NCI-H1092 treated with DMSO at 0.1 percent for 48 hours (cell line): ENCODE results near the gene ZW10.
"Not testable (repeated sequence)": the region's sequence is repeated elsewhere in the genome, so short reads cannot be mapped to it uniquely, and the experiment has no call there.

ENCODE experiments used
- DNase-seq: peaks from one replicate; lab custom pipeline; 2025; lab: John Stamatoyannopoulos, UW

ZW10 gene, protein sequence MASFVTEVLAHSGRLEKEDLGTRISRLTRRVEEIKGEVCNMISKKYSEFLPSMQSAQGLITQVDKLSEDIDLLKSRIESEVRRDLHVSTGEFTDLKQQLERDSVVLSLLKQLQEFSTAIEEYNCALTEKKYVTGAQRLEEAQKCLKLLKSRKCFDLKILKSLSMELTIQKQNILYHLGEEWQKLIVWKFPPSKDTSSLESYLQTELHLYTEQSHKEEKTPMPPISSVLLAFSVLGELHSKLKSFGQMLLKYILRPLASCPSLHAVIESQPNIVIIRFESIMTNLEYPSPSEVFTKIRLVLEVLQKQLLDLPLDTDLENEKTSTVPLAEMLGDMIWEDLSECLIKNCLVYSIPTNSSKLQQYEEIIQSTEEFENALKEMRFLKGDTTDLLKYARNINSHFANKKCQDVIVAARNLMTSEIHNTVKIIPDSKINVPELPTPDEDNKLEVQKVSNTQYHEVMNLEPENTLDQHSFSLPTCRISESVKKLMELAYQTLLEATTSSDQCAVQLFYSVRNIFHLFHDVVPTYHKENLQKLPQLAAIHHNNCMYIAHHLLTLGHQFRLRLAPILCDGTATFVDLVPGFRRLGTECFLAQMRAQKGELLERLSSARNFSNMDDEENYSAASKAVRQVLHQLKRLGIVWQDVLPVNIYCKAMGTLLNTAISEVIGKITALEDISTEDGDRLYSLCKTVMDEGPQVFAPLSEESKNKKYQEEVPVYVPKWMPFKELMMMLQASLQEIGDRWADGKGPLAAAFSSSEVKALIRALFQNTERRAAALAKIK

DNA sequence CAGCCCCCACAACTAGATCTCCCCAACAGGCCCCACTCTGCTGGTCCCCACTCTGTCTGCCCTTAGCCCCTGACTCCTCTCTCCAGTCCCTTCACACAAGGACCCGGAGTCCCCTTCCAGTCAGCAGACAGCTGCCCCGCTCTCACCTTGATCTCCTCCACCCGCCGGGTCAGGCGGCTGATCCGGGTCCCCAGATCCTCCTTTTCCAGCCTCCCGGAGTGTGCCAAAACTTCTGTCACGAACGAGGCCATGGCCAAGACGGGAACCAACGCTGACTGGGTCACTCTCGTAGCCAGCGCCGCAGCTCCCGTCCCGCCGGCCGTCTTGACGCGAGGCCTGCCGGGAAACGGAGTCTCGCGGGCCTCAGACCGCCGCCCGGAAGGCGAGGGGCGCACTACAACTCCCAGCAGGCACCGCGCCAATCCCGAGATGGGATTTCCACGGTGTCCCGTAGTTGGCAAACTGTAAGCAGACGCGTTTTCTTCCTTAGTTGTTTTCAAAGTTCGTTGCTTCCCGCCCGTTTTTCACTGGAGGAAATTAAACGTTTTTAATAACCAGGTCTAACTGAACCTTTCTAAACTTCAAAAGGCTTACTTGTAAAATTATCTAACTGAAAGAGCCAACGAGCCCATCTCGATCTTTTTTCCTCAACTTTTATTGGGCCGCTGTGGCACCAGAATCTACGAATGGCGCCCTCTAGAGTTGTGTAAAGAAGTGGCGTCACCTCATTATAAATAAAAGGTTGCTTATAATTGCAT, at the start of gene ZW10:
Gene ZW10, minus strand, starts transcription at position 277 of the 758 bp plus-strand sequence. Its CDS starts 26 bp downstream, at position 251.
- peak; percentile 96 for DNase-seq

DNA sequence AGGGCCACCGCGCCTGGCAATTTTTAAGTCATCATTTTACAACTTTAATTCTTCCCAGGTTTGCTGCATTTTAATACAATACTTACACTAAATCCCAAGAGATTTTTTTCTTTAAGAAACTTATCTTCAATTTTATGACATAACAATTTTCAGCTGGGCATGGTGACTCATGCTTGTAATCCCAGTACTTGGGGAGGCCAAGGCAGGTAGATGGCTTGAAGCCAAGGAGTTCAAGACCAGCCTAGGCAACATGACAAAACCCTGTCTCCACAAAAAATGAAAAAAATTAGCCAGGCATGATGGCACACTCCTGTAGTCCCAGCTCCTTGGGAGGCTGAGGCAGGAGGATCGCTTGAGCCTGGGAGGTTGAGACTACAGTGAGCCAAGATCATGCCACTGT, 44.9 kb upstream of the ZW10 start:
- DNase-seq = no peak

DNA sequence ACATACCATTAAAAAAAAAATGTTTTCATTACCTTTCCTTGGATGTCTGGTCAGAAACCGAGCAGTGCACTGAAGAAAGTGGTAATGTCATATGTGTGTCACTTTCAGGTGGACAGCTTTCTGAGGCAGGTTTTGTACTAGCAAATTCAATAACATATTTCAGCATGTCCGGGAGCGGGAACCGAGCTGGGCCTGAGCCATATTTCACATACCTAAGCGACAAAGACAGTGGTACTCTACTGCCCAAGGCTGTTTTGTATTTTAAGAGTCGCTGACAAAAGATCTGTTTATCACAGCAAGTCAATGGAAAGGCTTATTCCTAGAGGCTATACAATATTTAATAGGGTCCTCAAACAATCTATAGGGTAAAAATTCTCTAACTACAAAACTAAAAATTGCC, 44.1 kb upstream of the ZW10 start:
- DNase-seq = no peak

DNA sequence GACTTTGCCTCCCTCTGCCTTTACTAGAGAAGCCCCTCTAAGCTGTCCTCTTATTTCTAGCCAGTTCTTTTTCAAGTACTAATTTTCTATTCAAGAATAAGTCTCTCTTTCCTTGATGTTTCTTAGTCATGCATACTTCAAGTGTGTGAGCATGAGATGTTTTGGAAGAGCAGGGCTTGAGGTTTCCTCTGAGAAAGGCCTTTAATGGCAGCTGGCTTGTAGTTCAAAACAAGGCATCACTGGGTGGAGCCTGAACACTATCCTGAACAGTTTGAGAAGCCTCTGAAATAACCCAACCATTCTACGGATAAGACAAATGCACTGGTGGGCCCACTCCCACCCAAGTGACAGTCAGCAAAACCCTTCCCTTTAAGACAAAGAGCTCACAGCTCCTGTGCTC, 43.7 kb upstream of the ZW10 start:
- DNase-seq = no peak

DNA sequence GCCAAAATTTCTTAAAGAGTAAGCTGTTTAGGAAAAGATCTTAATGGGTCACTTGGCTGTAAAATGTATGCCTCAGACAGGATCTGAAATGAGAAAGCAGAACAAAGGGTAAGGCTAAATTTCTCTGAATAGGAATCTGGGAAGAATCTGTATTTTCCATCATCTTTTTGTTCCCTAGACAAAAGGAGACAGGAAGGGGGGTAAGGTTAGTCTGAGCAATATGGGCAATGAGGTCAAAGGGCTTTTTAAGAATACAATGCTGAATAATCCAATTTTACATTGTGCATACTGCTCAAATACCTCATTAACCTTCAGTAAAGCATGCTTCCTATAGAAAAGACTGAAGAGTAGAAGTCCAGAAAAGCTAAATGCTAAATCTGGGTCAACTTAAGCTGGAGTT, 40.7 kb upstream of the ZW10 start:
- no peak for DNase-seq

DNA sequence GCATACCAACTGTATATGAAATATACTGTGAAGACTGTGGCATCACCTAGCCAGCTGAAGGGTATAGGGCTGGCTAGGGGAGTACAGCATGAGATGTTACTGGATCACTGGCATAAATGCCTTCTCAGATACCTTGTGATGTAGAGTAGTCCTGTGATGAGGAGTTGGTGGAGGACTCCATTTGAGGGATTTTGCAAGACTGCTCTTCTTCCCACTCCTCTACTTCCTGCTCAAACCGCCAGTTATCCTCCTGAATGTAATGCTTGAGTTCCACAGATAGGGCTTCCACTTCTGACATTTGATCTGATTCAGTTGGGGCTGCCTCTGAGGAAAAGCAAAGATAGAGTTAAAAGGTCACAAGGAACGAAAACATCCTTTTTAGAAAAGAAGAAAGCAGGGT, 35.4 kb upstream of the ZW10 start:
- DNase-seq = no peak

DNA sequence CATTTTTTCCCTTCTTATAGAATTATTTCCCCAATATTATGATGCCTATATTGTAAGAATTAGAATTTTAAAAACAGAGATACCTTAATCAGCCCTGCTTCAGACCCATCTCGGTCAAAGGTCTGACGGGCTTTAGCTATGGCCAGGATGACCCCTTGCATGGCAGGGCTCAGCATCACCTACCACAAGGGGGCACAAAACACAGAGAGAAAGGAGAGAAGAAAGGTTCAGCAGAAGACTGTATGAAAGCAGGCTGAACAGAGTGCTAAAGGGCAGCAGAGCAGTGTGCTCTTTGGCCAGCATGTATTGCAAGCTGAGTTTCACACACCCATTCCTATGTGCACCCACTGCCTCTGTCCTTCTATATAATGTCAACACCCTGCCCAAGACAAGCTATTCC, 32.9 kb upstream of the ZW10 start:
- peak; percentile 42 for DNase-seq

DNA sequence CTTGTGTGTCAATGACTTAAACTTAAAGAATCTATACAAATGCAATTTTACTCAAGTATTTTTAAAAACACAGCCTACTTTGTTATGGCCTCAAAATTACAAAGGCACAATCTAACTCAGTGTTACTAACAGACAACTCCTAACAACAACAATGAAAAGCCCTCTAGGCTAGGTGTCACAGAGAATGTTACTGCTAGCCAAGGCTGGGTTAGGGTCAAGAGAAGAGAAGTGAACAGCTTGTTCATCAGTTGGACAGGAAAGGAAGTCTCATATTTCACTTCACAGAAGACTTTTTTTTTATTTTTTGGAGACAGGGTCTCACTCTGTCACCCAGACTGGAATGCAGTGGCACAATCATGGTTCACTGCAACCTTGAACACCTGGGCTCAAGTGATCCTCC, 32.1 kb upstream of the ZW10 start:
- no peak for DNase-seq

DNA sequence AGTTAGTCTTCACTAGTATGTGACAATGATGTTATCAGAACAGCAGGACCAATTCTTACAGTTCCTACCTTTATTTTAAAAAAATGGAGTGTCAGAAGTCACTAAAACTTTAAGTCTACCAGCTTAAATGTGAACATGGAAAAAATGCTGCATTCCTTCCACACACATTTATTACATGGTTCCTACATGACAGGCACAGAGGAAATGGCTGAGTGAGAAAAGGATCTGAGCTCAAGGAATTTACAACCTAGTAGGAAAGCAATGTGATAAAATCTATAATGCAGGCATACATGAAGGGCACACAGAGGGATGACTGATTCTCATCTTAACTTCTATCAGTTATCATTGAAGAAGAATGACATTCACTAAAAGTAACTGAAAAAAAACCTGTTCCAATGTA, 29.1 kb upstream of the ZW10 start:
- no peak for DNase-seq

DNA sequence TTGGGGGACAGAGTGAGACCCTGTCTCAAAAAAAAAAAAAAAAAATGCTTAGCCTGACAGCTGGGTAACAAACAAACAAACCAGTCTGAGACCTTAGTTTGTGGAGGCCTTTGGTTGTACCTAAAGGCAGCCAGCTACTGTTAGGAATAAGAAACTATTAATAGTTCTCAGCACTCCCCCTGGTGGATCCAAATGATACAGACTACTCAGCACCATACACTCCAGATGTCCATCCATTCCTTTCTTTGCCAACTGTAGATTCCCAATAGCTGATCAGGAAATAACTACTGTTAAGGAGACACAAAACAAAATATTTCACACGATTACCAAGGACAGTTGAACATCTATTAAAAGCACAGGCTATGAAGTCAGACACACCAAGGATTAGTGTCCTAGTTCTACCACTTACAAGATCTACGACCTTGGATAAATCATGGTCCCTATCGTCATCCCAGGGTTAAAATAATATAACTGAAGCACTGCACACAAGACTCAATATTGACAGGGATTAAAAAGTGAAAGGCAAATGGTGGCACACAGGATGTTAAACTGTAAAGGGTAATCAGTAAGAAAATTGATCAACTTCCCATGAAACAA, 23.3 kb upstream of the ZW10 start:
- DNase-seq = peak; percentile 44

DNA sequence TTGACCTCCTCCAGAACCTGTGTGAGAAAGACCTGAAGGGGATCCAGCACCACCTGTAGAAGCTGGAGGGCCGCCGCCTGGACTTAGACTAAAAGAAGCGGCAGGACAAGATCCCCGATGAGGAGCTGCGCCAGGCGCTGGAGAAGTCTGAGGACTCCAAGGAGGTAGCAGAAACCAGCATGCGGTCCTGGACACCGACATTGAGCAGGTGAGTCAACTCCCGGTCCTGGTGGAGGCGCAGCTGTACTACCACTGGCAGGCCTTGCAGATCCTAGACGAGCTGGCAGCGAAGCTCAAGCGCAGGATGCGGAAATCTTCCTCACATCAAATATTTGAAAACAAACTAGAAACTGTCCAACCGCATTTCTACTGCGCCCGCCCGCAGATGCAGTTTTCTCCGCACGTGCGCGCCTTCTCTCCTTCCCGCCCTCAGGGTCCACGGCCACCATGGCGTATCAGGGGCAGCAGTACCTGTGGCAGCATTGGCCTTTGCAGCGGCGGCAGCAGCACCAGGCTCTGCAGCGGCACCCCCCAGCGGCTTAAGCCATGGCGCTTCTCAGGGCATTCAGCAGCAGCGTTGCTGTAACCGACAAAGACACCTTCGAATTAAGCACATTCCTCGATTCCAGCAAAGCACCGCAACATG, 16.3 kb upstream of the ZW10 start:
- DNase-seq = no peak

DNA sequence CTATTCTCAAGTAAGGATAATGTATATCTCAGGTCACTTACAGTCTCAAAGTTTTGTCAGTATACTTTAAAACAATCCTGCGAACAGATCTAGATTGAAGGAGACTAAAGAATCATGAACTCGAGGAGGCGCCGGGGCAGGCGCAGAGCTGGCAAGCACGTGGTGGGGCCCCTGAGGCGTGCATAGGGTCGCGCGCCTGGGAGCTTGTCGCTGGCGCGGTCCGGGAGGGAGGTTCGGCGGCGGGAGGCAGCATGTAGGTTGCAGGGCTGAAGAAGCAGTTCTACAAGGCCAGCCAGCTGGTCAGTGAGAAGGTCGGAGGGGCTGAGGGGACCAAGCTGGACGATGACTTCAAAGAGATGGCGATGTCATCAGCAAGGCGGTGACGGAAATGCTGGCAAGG, 15.5 kb upstream of the ZW10 start:
- not testable (repeated sequence) for DNase-seq

DNA sequence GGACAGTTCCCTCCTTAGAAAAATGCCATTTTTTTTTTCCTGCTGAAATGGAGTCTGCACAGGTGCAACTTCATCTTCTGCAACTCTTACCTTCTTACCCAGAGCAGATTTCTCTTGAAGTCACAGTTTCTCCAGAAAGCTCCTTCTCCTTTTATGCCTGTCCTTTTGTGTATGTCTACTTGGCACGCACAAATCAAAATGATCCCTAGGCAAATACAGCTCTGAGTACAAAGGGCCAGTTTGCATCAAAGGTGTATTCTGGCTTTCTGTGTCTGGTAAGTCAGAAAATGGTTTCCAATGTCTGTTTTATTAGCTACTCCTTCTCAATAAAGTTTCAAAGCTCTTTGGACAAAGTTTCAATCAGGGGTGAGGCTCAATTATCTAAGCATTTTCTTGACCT, 8.6 kb upstream of the ZW10 start:
- DNase-seq = no peak

DNA sequence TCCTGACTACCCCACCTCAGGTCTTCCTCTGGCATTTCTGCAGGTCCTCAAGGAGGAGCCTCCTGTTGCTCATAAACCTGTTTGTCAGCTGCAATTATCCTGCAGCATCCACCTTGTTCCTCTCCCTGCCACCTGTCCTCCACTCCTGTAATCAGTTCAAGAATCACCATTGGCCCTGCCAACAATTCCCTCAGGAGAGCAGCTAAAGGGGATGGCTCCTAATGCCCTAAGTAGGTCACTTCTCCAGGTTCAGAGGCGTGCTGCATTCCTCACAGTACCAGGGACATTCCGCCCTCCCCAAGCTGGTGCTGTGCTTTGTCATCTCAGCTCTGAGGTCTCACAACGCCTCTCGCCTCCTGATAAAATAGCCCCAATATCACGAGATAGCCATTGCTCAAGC, 8.2 kb upstream of the ZW10 start:
- DNase-seq = no peak

DNA sequence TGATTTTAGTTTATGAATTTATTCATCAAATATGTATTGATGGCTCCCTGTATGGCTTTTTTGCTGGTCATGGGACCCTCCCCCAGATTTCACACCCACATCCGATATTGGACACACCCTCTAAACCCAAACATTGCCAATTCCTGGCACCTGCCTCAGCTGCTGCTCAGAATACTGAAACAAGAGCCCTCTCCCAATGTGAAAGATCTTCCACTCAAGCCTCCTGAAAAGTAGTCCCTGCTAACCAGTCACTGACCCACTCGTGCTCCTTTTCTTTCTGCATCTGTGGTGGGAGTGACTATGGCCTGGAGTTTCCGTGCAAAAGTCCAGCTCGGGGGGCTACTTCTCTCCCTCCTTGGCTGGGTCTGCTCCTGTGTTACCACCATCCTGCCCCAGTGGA, 6.0 kb upstream of the ZW10 start, which contains the start of gene CLDN25:
Gene CLDN25, plus strand, starts transcription at position 301 of the 400 bp plus-strand sequence. Its CDS starts 0 bp downstream, at position 301.
- no peak for DNase-seq

DNA sequence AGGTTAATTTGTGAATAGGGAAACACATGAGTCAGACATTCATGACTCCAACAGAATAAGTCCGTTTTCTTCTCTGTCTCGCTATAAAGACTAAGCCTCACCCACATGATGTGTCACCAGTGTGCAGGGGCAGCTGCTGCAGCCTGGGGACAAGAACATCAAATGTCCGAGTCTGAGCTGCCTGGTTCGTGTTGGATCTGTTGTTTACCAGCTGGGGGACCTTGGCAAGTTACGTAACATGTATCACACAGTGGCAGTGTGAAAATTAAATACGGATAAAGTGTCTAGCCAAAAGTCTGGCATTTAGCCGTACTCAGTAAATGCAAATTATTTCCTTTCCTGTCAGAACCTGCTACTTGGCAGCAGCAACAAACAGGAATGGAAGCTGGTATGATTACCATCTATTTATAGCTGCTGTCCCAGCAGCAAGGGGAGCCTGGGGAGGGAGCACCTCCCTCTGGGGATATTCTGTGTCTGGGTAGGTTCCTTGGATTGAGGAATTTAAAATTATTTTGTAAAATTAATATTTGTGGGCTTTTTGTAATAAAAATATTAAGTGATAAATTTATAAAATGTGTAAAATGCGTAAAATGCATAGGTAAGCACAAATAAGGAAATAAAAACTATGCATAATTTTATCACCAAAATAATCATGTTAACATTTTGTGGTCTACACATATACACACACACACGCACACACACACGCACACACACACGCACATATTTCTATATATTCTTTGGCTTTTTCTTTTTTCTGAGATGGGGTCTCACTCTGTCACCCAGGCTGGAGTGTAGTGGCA, 4.8 kb upstream of the ZW10 start:
- DNase-seq = peak; percentile 22

DNA sequence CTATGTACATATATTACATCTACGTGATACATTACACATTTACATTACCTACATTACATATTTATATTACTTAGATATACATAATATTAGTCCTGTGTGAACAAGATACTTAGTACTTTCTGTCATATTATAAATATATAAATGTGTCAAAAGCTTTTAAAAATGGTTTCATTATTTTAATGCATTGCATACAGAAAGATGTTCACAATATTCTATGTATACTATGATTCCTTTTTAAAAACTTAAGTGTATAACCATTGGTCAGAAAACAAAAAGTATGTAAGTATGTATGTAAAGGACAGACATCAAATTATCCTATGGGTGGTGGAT, 647 bp upstream of the ZW10 start:
- no peak for DNase-seq

DNA sequence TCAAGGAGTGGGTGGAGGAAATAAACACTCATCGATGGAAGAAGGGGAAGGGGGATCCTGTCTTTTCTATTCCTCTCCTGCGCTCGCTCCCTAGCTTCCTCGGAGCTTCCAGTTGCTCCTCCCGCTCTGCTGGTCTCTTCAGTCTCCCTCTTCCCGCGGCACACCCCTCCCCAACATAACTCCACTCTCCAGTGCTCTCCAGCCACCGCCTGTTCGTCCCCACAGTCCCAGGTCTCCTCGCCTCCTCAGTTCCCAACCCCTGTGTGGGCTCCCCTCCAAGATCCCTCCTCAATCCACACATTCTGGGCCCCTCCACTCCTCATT, 438 bp downstream of the ZW10 start:
- DNase-seq = peak; percentile 55

DNA sequence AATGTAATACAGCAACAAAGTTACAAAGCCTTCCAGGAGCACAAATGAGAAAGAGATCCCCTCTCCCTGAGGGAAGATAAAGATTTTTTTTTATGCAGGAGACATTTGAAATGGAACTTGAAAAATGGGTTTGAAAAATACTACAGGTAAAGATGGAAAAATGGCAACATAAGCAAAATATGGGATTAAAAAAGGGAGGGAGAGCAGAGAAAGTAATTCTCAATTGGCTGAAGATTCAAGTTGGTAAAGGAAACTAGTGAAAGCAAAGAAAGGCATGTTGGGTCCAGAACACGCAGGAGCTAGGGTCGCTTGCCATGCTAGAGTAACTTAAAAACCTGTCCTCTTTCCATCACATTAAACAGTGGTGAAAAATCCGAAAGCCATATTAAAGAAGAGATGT, 1.5 kb downstream of the ZW10 start:
- no peak for DNase-seq

DNA sequence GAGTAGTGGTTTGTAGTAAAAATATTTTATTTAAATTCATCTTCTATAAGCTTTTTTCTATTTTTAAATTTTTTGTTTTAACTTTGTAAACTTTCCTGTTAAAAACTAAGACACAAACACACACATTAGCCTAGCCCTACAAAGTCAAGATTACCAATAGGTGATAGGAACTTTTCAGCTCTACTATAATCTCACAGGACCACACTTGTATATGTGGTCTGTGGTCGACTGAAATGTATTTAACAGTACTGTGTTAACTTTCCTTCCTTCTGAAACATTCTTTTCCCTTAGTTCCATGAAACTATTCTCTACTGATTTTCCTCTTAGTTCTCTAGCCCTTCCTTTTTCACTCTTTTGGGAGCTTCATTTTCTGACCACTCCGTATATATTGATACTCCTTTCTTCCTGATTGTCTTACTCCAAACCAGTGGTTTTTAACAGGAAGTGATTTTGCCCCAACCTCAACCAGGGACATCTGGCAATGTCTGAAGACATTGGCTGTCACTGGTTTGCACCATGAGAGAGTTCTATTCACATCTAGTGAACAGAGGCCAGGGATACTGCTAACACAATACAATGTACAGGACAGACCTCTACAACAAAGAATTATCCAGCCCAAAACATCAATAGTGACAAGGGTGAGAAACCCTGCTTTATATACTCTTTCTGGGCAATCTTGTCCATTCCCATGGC, 8.8 kb downstream of the ZW10 start:
- DNase-seq = no peak

DNA sequence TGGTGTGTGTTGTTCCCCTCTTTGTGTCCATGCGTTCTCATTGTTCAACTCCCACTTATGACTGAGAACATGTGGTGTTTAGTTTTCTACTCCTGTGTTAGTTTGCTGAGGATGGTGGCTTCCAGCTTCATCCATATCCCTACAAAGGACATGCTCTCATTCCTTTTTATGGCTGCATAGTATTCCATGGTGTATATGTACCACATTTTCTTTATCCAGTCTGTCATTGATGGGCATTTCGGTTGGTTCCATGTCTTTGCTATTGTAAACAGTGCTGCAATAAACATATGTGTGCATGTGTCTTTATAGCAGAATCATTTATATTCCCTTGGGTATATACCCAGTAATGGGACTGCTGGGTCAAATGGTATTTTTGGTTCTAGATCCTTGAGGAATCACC, 10.5 kb downstream of the ZW10 start:
- not testable (repeated sequence) for DNase-seq
